Osteocyte (in vitro differentiated cells): ENCODE data around the gene PICALM. TPM values are rescaled to one million over a fixed set of nuclear protein-coding genes. Genes with fewer than 3 reads are reported as not detected.
"Not testable (repeated sequence)": the region's sequence is repeated elsewhere in the genome, so short reads cannot be mapped to it uniquely, and the experiment has no call there.

Experiments
- DNase-seq: peaks from one replicate; pipeline ENCODE4 v3.0.0; 2021; ENCODE audit warnings: mixed read lengths; ENCODE audit not compliant: unreplicated experiment; ENCODE audit errors: extremely low spot score
- H3K27ac Mint-ChIP-seq: one replicate; pipeline ENCODE4 v1.8.0; 2021; ENCODE audit warnings: mild to moderate bottlenecking, mixed read lengths; ENCODE audit not compliant: unreplicated experiment
- H3K27me3 Mint-ChIP-seq: one replicate; pipeline ENCODE4 v1.8.0; 2021; ENCODE audit warnings: mixed read lengths; ENCODE audit not compliant: unreplicated experiment
- H3K36me3 Mint-ChIP-seq: one replicate; pipeline ENCODE4 v1.8.0; 2021; ENCODE audit warnings: mixed read lengths; ENCODE audit not compliant: unreplicated experiment
- H3K4me1 Mint-ChIP-seq: one replicate; pipeline ENCODE4 v1.8.0; 2021; ENCODE audit warnings: mixed read lengths; ENCODE audit not compliant: unreplicated experiment
- H3K4me3 Mint-ChIP-seq: one replicate; pipeline ENCODE4 v1.8.0; 2021; ENCODE audit warnings: mild to moderate bottlenecking, moderate library complexity, mixed read lengths; ENCODE audit not compliant: unreplicated experiment
- H3K9me3 Mint-ChIP-seq: one replicate; pipeline ENCODE4 v1.8.0; 2021; ENCODE audit warnings: mixed read lengths; ENCODE audit not compliant: unreplicated experiment
- CTCF ChIP-seq: fragments of 200-600 bp; sonication (generic); IDR thresholded peaks from 2 replicates; pipeline ENCODE4 v1.5.0; 2021; ENCODE audit warnings: antibody characterized with exemption, mild to moderate bottlenecking, moderate library complexity
- total RNA-seq: library from RNA; stranded (reverse); gene quantifications from 2 replicates; pipeline ENCODE4 v1.2.1, GENCODE V29; 2021

PICALM gene
- total RNA-seq, 1 donor from 2014 or later: 267 TPM

DNA sequence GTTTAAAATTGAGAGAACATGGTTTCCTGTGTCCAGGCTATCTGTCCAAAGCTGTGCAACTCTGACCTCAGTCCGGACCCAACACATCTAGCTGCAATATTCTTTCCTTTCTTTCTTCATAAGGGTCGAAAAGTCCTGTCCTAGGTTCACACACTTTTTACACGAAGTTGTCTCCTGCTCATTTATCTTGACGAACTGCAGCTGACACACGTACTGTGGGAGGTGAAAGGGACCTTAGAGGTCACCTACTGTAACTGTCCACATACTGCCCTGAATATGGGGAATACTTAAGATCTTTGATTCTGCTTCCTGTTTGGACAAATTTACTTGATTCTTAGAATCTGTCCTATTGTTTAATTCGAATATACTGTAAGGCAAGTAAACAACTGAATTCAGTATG lies 107.8 kb downstream of the PICALM start:
- Mint-ChIP-seq H3K27me3 (no peaks in the 10 kb centered on the region), H3K4me3 (no peak overlapping the region), H3K4me1 (peaks cover 10% of the 10 kb centered on the region), H3K27ac (peak overlapping the region; percentile 4), H3K36me3 (peaks cover 70% of the 10 kb centered on the region), H3K9me3 (no peaks in the 10 kb centered on the region)
- no peak for DNase-seq
- no peak for TF ChIP-seq CTCF

DNA sequence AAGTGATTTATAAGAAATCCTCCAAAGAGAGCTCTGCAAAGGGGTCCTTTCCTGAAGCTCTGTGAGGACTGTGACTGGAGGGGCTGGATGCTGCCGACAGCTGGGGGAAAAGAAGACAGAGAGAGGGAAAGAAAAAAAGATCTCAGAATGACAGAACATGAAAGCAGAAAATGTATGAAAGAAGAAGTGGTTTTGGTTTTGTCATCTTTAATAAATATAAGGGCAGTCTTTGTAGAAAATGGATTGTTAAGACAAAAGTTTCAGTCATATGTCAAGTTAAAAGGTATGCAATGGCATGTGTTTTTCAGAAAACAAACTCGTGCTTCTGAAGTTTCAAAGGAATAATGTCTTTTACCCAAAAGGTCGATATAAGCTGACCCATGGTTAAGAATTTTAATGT lies 108.2 kb downstream of the PICALM start:
- H3K4me3 Mint-ChIP-seq: no peak overlapping the region
- no peak for TF ChIP-seq CTCF
- H3K9me3 Mint-ChIP-seq: no peaks in the 10 kb centered on the region
- peaks cover 11% of the 10 kb centered on the region for H3K4me1 Mint-ChIP-seq
- DNase-seq: no peak
- peak overlapping the region; percentile 55 for H3K27ac Mint-ChIP-seq
- H3K27me3 Mint-ChIP-seq: no peaks in the 10 kb centered on the region
- peaks cover 74% of the 10 kb centered on the region for H3K36me3 Mint-ChIP-seq

- peaks cover 4% of the 10 kb centered on the region for H3K9me3 Mint-ChIP-seq
- DNase-seq: no peak
- no peak overlapping the region for H3K27ac Mint-ChIP-seq
- peaks cover 57% of the 10 kb centered on the region for H3K36me3 Mint-ChIP-seq
- no peak for TF ChIP-seq CTCF
- no peaks in the 10 kb centered on the region for H3K27me3 Mint-ChIP-seq
- peaks cover 11% of the 10 kb centered on the region for H3K4me1 Mint-ChIP-seq
- no peak overlapping the region for H3K4me3 Mint-ChIP-seq
Measured at GRCh38 chr11:85955531-85955930, 113.4 kb downstream of the PICALM start.

DNA sequence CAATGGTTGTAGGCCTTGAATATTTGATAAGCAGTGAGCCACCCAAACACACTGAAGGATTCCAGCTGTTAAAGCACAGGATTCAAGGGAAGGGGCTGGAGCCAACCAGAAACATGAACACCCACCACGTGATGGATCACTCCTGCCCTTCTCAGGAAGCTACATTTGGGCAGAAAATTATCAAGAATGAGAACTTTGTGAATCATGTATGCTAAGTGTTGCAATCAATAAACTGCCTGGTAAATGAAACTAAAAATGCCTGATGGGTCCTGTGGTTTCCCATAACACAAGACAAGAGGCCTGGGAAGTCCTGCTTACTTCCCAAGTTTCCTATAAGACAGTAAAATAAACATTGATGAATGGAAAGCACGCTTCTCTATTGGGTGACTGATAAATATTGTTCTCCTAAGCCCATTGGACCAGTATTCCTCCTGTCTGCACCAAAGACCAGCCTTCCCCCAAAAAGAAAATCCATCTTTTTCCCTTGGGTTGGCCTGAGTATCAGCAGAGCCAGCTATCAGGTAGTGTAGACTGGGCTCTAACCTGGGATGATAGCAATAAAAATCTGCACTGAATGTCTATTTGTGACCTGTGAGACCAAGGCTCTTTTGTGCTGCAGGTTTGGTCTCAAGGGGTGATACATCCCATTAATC lies 115.3 kb downstream of the PICALM start:
- H3K9me3 Mint-ChIP-seq: peaks cover 4% of the 10 kb centered on the region

GRCh38 chr11:85952108-85952485 lies 116.8 kb downstream of the PICALM start:
- Mint-ChIP-seq H3K4me1 (peaks cover 32% of the 10 kb centered on the region), H3K36me3 (peaks cover 33% of the 10 kb centered on the region)
- not testable (repeated sequence) for DNase-seq, H3K4me3 Mint-ChIP-seq, H3K27me3 Mint-ChIP-seq, H3K9me3 Mint-ChIP-seq, H3K27ac Mint-ChIP-seq

More for the DNA sequence above, 115.3 kb downstream of the PICALM start:
- H3K27ac Mint-ChIP-seq: no peak overlapping the region
- DNase-seq: no peak
- TF ChIP-seq CTCF: no peak
- no peak overlapping the region for H3K4me3 Mint-ChIP-seq
- H3K36me3 Mint-ChIP-seq: peaks cover 43% of the 10 kb centered on the region
- H3K4me1 Mint-ChIP-seq: peaks cover 21% of the 10 kb centered on the region
- no peaks in the 10 kb centered on the region for H3K27me3 Mint-ChIP-seq
